ENCODE data around the gene SEZ6L.

SEZ6L gene

GRCh38 chr22:26199665-26200064, 30.4 kb downstream of the SEZ6L start:
- H3K27ac ChIP-seq (ENCODE audit: low read depth, low read length, poor library complexity, severe bottlenecking), result no peak overlapping the region
- no peaks in the 10 kb centered on the region for H3K9me3 ChIP-seq (ENCODE audit: low read length)
- H3K4me3 ChIP-seq (ENCODE audit: low read depth, low read length, poor library complexity, severe bottlenecking), result no peak overlapping the region
- no peaks in the 10 kb centered on the region for H3K27me3 ChIP-seq (ENCODE audit: insufficient read depth, low read length)
- no peaks in the 10 kb centered on the region for H3F3A ChIP-seq (ENCODE audit: insufficient read depth, low read length)
- no peaks in the 10 kb centered on the region for H3K79me2 ChIP-seq (ENCODE audit: insufficient read depth, low read length)
- no peaks in the 10 kb centered on the region for H3K4me1 ChIP-seq (ENCODE audit: insufficient read depth, low read length, severe bottlenecking)
- H3K9ac ChIP-seq (ENCODE audit: low read length), result no peak overlapping the region
- no peaks in the 10 kb centered on the region for H3K36me3 ChIP-seq (ENCODE audit: insufficient read depth, low read length)
- no peak overlapping the region for H2AFZ ChIP-seq (ENCODE audit: low read length)
- no peak overlapping the region for H3K4me2 ChIP-seq (ENCODE audit: low read length)
- no peaks in the 10 kb centered on the region for H4K20me1 ChIP-seq (ENCODE audit: insufficient read depth, low read length)
- no peak for TF ChIP-seq CTCF (IDR thresholded peaks at IDR 0.05; ENCODE audit: low read length)
- no peak for TF ChIP-seq EZH2 (IDR thresholded peaks at IDR 0.05; ENCODE audit: borderline replicate concordance, low read length)
- no peaks in the 10 kb centered on the region for H3K9me2 ChIP-seq (ENCODE audit: low read depth, low read length)

GRCh38 chr22:26202280-26202924, 33.1 kb downstream of the SEZ6L start:
- H3K36me3 ChIP-seq (ENCODE audit: insufficient read depth, low read length), result no peaks in the 10 kb centered on the region
- H3K9me2 ChIP-seq (ENCODE audit: low read depth, low read length), result no peaks in the 10 kb centered on the region
- H3K4me3 ChIP-seq (ENCODE audit: low read depth, low read length, poor library complexity, severe bottlenecking), result no peak overlapping the region
- H3K9ac ChIP-seq (ENCODE audit: low read length), result no peak overlapping the region
- no peak overlapping the region for H3K27ac ChIP-seq (ENCODE audit: low read depth, low read length, poor library complexity, severe bottlenecking)
- no peaks in the 10 kb centered on the region for H3K27me3 ChIP-seq (ENCODE audit: insufficient read depth, low read length)
- H3K79me2 ChIP-seq (ENCODE audit: insufficient read depth, low read length), result no peaks in the 10 kb centered on the region
- no peak overlapping the region for H3K4me2 ChIP-seq (ENCODE audit: low read length)
- no peaks in the 10 kb centered on the region for H4K20me1 ChIP-seq (ENCODE audit: insufficient read depth, low read length)
- TF ChIP-seq CTCF (IDR thresholded peaks at IDR 0.05; ENCODE audit: low read length) (no peak), EZH2 (IDR thresholded peaks at IDR 0.05; ENCODE audit: borderline replicate concordance, low read length) (no peak)
- no peaks in the 10 kb centered on the region for H3K9me3 ChIP-seq (ENCODE audit: low read length)
- H2AFZ ChIP-seq (ENCODE audit: low read length), result no peak overlapping the region
- H3F3A ChIP-seq (ENCODE audit: insufficient read depth, low read length), result no peaks in the 10 kb centered on the region
- no peaks in the 10 kb centered on the region for H3K4me1 ChIP-seq (ENCODE audit: insufficient read depth, low read length, severe bottlenecking)

DNA sequence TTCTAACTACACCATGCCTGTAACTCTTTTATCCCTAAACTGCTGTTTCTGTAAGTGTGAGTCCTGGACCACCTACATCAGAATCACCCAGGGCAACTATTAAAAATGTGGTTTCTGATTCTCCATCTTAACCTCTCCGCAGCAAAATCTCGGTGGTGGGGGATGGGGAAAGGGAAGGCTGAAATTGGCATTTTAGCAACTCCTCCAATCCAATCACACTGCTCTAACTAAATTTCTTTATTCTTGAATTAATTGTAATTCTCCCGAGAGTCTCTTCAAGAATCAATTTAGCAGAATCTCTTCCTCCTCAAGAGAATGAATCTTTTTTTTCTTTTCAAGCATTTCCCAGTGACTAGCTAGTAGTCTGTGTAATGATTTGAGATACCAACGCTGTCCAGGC, 36.2 kb downstream of the SEZ6L start:
- no peak overlapping the region for H3K27ac ChIP-seq (ENCODE audit: low read depth, low read length, poor library complexity, severe bottlenecking)
- H3K79me2 ChIP-seq (ENCODE audit: insufficient read depth, low read length), result no peaks in the 10 kb centered on the region
- no peaks in the 10 kb centered on the region for H3F3A ChIP-seq (ENCODE audit: insufficient read depth, low read length)
- no peaks in the 10 kb centered on the region for H3K27me3 ChIP-seq (ENCODE audit: insufficient read depth, low read length)
- no peak overlapping the region for H3K4me3 ChIP-seq (ENCODE audit: low read depth, low read length, poor library complexity, severe bottlenecking)
- H3K4me1 ChIP-seq (ENCODE audit: insufficient read depth, low read length, severe bottlenecking), result no peaks in the 10 kb centered on the region
- no peak overlapping the region for H3K4me2 ChIP-seq (ENCODE audit: low read length)
- H3K9me3 ChIP-seq (ENCODE audit: low read length), result no peaks in the 10 kb centered on the region
- TF ChIP-seq CTCF (IDR thresholded peaks at IDR 0.05; ENCODE audit: low read length) (no peak), EZH2 (IDR thresholded peaks at IDR 0.05; ENCODE audit: borderline replicate concordance, low read length) (no peak)
- H4K20me1 ChIP-seq (ENCODE audit: insufficient read depth, low read length), result no peaks in the 10 kb centered on the region
- H3K9ac ChIP-seq (ENCODE audit: low read length), result no peak overlapping the region
- H2AFZ ChIP-seq (ENCODE audit: low read length), result no peak overlapping the region
- no peaks in the 10 kb centered on the region for H3K9me2 ChIP-seq (ENCODE audit: low read depth, low read length)
- H3K36me3 ChIP-seq (ENCODE audit: insufficient read depth, low read length), result no peaks in the 10 kb centered on the region
